ENCODE results near the gene PRPS1.
"Not testable (repeated sequence)": the region's sequence is repeated elsewhere in the genome, so short reads cannot be mapped to it uniquely, and the experiment has no call there.

DNA sequence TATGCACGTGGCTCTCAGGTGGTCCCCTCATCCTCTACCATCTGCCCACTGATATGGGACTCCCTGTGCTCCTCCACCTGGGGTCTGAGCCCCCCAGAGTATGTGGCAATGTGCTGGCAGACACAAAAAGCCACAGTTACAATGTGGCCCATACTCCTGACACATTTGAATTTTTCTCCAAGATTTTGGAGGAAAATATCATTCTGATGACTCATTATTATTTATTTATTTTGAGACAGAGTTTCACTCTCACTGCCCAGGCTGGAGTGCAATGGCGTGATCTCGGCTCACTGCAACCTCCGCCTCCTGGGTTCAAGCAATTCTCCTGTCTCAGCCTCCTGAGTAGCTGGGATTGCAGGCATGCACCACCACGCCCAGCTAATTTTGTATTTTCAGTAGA lies 19.2 kb upstream of the PRPS1 start:
- TF ChIP-seq, protein P1, sequence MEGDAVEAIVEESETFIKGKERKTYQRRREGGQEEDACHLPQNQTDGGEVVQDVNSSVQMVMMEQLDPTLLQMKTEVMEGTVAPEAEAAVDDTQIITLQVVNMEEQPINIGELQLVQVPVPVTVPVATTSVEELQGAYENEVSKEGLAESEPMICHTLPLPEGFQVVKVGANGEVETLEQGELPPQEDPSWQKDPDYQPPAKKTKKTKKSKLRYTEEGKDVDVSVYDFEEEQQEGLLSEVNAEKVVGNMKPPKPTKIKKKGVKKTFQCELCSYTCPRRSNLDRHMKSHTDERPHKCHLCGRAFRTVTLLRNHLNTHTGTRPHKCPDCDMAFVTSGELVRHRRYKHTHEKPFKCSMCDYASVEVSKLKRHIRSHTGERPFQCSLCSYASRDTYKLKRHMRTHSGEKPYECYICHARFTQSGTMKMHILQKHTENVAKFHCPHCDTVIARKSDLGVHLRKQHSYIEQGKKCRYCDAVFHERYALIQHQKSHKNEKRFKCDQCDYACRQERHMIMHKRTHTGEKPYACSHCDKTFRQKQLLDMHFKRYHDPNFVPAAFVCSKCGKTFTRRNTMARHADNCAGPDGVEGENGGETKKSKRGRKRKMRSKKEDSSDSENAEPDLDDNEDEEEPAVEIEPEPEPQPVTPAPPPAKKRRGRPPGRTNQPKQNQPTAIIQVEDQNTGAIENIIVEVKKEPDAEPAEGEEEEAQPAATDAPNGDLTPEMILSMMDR (conservative IDR thresholded peaks at IDR 0.05; ENCODE audit: low read depth in 2 of 2) = not testable (repeated sequence)
- TF ChIP-seq, protein P2, sequence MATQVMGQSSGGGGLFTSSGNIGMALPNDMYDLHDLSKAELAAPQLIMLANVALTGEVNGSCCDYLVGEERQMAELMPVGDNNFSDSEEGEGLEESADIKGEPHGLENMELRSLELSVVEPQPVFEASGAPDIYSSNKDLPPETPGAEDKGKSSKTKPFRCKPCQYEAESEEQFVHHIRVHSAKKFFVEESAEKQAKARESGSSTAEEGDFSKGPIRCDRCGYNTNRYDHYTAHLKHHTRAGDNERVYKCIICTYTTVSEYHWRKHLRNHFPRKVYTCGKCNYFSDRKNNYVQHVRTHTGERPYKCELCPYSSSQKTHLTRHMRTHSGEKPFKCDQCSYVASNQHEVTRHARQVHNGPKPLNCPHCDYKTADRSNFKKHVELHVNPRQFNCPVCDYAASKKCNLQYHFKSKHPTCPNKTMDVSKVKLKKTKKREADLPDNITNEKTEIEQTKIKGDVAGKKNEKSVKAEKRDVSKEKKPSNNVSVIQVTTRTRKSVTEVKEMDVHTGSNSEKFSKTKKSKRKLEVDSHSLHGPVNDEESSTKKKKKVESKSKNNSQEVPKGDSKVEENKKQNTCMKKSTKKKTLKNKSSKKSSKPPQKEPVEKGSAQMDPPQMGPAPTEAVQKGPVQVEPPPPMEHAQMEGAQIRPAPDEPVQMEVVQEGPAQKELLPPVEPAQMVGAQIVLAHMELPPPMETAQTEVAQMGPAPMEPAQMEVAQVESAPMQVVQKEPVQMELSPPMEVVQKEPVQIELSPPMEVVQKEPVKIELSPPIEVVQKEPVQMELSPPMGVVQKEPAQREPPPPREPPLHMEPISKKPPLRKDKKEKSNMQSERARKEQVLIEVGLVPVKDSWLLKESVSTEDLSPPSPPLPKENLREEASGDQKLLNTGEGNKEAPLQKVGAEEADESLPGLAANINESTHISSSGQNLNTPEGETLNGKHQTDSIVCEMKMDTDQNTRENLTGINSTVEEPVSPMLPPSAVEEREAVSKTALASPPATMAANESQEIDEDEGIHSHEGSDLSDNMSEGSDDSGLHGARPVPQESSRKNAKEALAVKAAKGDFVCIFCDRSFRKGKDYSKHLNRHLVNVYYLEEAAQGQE (IDR thresholded peaks at IDR 0.05; ENCODE audit: unreplicated experiment) = not testable (repeated sequence)
- not testable (repeated sequence) for TF ChIP-seq POLR2AphosphoS5 (IDR thresholded peaks at IDR 0.05; ENCODE audit: low read depth); EZH2 (IDR thresholded peaks at IDR 0.05; ENCODE audit: low read depth, unreplicated experiment); CREB1 (CRISPR knock-in tag; IDR thresholded peaks at IDR 0.05; ENCODE audit: low read depth); EZH2phosphoT487 (IDR thresholded peaks at IDR 0.05; ENCODE audit: unreplicated experiment); ZNF331 (CRISPR knock-in tag; IDR thresholded peaks at IDR 0.05; ENCODE audit: low read depth); ZNF114 (CRISPR knock-in tag; IDR thresholded peaks at IDR 0.05); NANOG (IDR thresholded peaks at IDR 0.05; ENCODE audit: borderline replicate concordance); JUNB (IDR thresholded peaks at IDR 0.05; ENCODE audit: unreplicated experiment); STAT1 (IDR thresholded peaks at IDR 0.05; ENCODE audit: unreplicated experiment)
- TF ChIP-seq, protein P3, sequence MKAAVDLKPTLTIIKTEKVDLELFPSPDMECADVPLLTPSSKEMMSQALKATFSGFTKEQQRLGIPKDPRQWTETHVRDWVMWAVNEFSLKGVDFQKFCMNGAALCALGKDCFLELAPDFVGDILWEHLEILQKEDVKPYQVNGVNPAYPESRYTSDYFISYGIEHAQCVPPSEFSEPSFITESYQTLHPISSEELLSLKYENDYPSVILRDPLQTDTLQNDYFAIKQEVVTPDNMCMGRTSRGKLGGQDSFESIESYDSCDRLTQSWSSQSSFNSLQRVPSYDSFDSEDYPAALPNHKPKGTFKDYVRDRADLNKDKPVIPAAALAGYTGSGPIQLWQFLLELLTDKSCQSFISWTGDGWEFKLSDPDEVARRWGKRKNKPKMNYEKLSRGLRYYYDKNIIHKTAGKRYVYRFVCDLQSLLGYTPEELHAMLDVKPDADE (IDR thresholded peaks at IDR 0.05) = not testable (repeated sequence)
